C4-2B (cell line): ENCODE data around the gene NIPBL.

Experiments
- H3K27ac ChIP-seq: fragments of 450-650 bp; 2 replicates; pipeline ENCODE4 v1.5.1; 2017
- ZFX ChIP-seq: fragments of 450-650 bp; IDR thresholded peaks from 2 replicates; pipeline ENCODE4 v1.6.1; 2017
- TF ChIP-seq, protein P1 (sequence below): fragments of 450-650 bp; conservative IDR thresholded peaks from 2 replicates; pipeline ENCODE4 v1.5.1; 2017; ENCODE audit warnings: mild to moderate bottlenecking

NIPBL gene

DNA sequence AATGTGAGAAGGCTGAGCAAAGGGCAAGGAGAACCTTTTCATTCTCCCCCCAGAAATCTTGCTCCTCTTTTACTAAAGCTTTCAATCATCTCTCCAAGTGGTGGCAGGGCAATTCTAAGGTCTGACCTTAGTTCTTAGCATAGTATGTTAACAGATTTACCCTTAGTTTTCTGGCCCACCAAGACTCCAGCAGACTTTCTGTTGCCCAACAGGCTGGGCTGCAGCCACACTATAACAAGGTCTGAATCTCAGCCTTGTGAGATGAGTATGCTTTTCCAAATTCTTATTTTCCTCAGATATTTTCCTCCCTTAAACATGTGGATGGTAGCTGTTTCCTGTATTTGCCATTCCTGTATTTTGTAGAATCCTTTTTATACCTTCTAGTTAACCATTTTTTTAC, 69.5 kb downstream of the NIPBL start:
- H3K27ac ChIP-seq = no peak overlapping the region
- TF ChIP-seq ZFX = no peak

DNA sequence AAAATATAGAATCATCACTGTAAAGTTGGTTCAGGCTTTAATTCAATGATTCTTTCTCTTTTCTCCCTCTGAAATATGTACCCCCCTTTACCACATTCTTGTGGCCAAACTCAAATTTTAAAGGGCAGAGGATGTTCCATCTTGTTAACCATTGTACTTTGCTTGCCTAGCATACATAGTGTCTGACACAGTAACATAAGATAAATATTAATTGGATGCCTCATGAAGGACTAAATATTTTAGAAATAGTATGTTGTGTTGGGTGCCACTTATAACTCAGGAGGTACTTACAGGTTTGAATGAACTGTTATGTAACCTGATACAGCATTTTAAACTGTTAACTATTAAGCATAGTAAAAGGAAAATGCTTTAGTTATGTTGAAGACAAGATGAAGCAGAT, 71.5 kb downstream of the NIPBL start:
- TF ChIP-seq, protein P1, sequence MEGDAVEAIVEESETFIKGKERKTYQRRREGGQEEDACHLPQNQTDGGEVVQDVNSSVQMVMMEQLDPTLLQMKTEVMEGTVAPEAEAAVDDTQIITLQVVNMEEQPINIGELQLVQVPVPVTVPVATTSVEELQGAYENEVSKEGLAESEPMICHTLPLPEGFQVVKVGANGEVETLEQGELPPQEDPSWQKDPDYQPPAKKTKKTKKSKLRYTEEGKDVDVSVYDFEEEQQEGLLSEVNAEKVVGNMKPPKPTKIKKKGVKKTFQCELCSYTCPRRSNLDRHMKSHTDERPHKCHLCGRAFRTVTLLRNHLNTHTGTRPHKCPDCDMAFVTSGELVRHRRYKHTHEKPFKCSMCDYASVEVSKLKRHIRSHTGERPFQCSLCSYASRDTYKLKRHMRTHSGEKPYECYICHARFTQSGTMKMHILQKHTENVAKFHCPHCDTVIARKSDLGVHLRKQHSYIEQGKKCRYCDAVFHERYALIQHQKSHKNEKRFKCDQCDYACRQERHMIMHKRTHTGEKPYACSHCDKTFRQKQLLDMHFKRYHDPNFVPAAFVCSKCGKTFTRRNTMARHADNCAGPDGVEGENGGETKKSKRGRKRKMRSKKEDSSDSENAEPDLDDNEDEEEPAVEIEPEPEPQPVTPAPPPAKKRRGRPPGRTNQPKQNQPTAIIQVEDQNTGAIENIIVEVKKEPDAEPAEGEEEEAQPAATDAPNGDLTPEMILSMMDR = no peak
- no peak for TF ChIP-seq ZFX
- no peak overlapping the region for H3K27ac ChIP-seq

DNA sequence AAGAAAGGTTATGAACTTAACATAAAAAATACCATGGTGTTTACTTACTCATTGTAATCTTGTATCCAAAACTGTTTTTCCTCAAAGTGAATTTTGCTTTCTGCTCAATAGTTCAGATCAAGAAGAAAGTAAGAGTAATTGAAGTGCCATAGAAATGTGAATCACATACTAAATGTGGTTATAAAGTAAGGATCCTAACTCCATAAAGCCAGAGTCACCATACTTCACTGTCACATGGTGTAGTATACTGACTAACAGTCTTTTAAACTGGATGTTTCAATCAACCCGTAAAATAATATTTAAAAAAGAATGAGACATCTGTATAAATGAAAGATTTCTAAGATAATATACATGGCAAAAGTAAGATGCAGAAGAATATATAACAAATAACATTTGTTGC, 72.1 kb downstream of the NIPBL start:
- H3K27ac ChIP-seq = no peak overlapping the region

DNA sequence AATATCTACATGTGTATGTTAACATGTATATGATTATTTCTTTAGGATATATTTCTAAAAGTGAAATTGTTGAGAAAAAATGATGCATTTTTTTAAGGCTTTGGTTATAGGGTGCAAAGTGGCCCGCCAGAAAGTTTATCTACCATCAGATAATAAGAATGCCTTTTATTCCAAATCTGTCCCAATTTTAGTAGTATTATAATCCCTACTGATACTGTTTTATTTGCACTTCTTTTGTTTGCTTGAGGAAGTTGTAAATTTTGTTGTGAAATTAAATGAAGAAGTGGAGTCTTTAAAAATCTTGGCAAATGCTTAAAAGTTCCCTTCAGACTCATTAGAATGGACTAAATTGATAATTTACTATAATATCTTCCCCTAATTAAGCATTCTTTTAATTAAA, 73.0 kb downstream of the NIPBL start:
- H3K27ac ChIP-seq = no peak overlapping the region
- TF ChIP-seq ZFX = no peak
- TF ChIP-seq, protein P1 = no peak

More for the DNA sequence above, 72.1 kb downstream of the NIPBL start:
- TF ChIP-seq, protein P1 = no peak

DNA sequence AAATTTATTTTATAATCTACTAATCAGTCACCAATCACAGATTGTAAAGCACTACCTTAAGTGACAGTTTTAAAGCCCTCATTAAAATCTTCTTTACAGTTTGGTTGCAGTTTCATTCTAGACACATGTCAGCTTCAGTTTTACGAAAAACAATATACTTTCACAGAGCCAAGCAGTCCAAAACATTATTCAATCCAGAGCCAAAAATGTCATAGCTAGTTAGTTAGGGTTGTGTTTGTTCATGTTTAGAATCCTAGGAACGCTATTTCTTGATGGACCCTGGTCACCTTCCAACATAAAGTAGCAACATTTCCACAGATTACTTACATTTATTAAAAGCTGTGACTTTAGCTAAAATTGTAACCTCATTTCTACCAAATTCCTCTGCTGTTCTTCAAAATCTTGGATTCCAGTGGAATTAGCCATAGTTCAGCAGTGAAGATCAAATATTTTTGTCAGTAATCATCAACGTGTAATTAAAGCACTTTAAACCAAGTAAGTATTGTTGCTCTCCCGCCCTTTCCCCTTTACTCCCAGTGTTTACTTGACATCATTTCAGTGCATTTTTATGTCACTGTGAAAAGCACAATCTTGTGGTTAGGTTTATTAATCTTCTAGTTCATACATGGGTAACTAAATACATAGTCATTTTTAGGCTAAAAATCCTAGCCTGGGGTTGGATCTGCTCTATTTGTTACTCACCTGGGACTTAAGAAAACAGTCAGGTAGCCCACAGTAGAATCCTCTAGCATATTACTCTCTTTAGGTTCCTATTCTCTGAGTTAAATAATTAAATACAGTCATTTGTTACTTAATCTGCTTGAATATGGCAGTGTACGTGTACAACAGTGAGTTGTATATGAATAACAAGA, 74.3 kb downstream of the NIPBL start:
- no peak overlapping the region for H3K27ac ChIP-seq
- no peak for TF ChIP-seq ZFX
- TF ChIP-seq, protein P1 = no peak

DNA sequence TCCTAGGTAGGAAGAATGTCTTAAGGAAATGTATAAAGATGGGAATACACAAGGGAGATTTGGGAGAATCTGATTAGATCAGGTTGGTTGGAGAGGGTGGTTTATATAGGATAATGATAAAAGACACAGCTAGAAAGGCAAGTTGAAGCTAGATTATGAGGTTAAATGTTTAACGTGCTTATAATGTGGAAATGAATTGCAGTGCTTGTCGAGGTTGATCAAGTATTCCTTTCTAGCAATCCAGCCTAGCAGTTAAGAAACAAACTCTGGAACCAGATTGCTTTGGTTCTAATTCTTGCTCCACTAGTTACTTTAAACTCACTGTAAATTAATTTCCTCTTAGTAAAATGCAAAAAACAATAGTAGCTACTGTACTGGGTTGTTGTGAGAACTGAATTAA, 76.5 kb downstream of the NIPBL start:
- TF ChIP-seq ZFX = no peak
- TF ChIP-seq, protein P1 = no peak

DNA sequence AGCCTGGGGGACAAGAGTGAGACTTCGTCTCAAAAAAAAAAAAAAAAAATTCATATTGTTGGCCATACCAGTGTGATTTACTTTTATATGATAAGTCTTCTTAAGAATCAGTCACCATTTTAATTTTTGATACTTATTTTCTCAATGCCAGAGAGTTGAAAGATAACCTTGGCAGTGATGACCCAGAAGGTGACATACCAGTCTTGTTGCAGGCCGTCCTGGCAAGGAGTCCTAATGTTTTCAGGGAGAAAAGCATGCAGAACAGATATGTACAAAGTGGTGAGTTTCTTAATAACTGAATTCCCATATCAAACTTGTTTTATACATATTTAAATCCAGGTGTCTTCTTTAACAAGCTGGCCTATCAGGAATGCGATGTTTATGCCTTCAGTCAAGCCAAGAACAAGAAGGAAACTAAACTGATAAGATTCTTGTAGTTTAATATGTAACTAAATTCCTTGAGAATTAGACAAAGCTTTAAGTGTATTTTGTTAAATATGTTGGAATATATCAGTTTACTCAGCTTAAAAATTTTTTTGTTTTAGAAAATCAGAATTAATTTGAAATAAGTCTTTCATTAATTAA, 81.5 kb downstream of the NIPBL start:
- H3K27ac ChIP-seq = no peak overlapping the region
- TF ChIP-seq ZFX = no peak
- TF ChIP-seq, protein P1 = no peak

More for the DNA sequence above, 76.5 kb downstream of the NIPBL start:
- no peak overlapping the region for H3K27ac ChIP-seq

DNA sequence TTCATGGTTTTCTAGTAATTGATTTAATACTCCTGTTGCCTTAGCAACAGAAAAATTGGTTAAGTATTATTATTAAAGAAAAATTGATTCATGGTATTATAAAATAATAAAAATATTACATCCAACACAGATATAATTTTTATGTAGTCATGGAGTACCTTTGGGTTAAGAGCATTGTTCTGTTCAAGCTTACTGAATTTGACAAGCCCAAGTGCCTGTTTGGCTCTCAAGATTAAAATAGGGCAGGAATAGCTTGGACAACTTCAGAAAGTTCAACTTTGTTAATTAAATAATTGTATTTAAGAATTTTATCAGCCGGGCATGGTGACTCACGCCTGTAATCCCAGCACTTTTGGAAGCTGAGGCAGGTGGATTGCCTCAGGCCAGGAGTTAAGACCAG, 82.0 kb downstream of the NIPBL start:
- H3K27ac ChIP-seq = no peak overlapping the region
- TF ChIP-seq, protein P1 = no peak
- TF ChIP-seq ZFX = no peak
